ENCODE data around the gene DIO2. TPM values are rescaled to one million over a fixed set of nuclear protein-coding genes. Genes with fewer than 3 reads are reported as not detected.

DIO2 gene
- total and polyA plus RNA-seq, 2 of the 8 experiments (the other 6 are each of a cell fraction or from before 2014, with no cell fraction given): 0.03 to 0.65 TPM

DNA sequence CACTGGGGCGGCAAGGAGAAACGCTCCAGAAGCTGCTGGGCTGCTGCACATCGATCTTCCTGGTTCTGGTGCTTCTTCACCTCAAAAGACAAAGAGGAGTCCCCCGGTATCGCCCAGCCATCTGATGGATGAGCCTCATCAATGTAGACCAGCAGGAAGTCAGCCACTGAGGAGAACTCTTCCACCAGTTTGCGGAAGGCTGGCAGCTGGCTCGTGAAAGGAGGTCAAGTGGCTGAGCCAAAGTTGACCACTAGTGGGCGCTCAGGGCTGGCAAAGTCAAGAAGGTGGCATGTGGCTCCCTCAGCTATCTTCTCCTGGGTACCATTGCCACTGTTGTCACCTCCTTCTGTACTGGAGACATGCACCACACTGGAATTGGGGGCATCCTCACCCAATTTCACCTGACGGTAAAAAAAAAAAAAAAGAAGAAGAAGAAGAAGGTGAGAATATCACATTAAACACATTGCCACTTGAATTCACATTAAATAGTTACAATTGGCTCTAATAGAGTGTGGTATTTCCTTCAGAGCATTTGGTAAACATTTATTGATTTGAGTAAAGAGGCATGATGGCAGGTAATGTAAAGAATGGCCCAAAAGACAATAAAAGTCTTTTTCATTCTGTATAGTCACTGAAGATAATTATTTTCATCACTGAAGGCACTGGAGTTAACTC lies 8.3 kb downstream of the DIO2 start (continued):
- TF ChIP-seq HDAC6 (IDR thresholded peaks at IDR 0.05; ENCODE audit: low read depth, low read length) (no peak), KDM5A (IDR thresholded peaks at IDR 0.05; ENCODE audit: low read length) (no peak), CHD1 (IDR thresholded peaks at IDR 0.05; ENCODE audit: low read depth, low read length) (no peak), BACH1 (IDR thresholded peaks at IDR 0.05; ENCODE audit: low read length) (no peak), RXRA (IDR thresholded peaks at IDR 0.05; ENCODE audit: insufficient read depth, low read depth, low read length) (no peak), SP1 (IDR thresholded peaks at IDR 0.05; ENCODE audit: low read depth, low read length) (no peak), SP4 (IDR thresholded peaks at IDR 0.05; ENCODE audit: low read length) (no peak), SUZ12 (IDR thresholded peaks at IDR 0.05; ENCODE audit: low read length) (no peak), NANOG (IDR thresholded peaks at IDR 0.05; ENCODE audit: insufficient read depth, low read depth, low read length, poor library complexity, severe bottlenecking) (peak; percentile 43), CBX5 (IDR thresholded peaks at IDR 0.05; ENCODE audit: low read depth, low read length) (no peak), GTF2F1 (IDR thresholded peaks at IDR 0.05; ENCODE audit: borderline replicate concordance, low read depth, low read length) (no peak), SIN3A (conservative IDR thresholded peaks at IDR 0.05 in 1 of 2, IDR thresholded peaks at IDR 0.05 in 1 of 2; ENCODE audit: low read depth in 1 of 2, low read length in 2 of 2) (no peak), SIRT6 (IDR thresholded peaks at IDR 0.05; ENCODE audit: low read length) (no peak), CREB1 (IDR thresholded peaks at IDR 0.05) (no peak), RNF2 (IDR thresholded peaks at IDR 0.05; ENCODE audit: borderline replicate concordance, low read depth, low read length, missing control alignments, poor library complexity, severe bottlenecking) (no peak), JUND (IDR thresholded peaks at IDR 0.05; ENCODE audit: low read length) (no peak)
